Measurements from ENCODE around the gene ASAP3. TPM values are rescaled to one million over a fixed set of nuclear protein-coding genes. Genes with fewer than 3 reads are reported as not detected.

Gene ASAP3
- total and polyA plus RNA-seq, 8 donors, result 35.2 to 51.6 (median 44.9) TPM

DNA sequence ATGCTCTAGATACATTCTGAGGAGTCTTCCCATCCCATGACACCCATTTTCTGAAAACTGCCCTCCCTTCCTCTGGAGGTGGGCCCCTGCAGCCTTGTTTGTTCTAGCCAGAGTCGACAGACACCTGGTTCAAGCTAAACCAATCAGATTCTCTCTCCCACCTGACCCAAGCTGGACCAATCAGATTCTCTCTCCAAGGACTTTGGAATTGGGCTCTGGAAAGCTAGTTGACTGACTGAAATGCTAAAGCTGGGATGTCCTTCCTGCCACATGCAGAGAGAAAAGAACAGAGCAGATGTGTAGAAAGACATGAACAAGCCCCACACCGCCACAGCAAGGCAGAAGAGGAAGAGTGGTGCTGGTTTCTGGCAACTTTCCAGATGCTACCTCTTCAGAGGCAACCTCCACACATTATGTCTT, 24.6 kb downstream of the ASAP3 start:
- Histone ChIP-seq H3K4me3 (no peak overlapping the region), H3K9me3 (no peaks in the 10 kb centered on the region), H3K27me3 (no peaks in the 10 kb centered on the region), H3K27ac (no peak overlapping the region), H3K4me1 (no peaks in the 10 kb centered on the region), H3K36me3 (no peaks in the 10 kb centered on the region)
- no peak for ATAC-seq
- TF ChIP-seq, protein P1, sequence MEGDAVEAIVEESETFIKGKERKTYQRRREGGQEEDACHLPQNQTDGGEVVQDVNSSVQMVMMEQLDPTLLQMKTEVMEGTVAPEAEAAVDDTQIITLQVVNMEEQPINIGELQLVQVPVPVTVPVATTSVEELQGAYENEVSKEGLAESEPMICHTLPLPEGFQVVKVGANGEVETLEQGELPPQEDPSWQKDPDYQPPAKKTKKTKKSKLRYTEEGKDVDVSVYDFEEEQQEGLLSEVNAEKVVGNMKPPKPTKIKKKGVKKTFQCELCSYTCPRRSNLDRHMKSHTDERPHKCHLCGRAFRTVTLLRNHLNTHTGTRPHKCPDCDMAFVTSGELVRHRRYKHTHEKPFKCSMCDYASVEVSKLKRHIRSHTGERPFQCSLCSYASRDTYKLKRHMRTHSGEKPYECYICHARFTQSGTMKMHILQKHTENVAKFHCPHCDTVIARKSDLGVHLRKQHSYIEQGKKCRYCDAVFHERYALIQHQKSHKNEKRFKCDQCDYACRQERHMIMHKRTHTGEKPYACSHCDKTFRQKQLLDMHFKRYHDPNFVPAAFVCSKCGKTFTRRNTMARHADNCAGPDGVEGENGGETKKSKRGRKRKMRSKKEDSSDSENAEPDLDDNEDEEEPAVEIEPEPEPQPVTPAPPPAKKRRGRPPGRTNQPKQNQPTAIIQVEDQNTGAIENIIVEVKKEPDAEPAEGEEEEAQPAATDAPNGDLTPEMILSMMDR (IDR thresholded peaks at IDR 0.05), result no peak
- intact Hi-C loops (cut with DNase I), result no loop called here
- no peak for DNase-seq

DNA sequence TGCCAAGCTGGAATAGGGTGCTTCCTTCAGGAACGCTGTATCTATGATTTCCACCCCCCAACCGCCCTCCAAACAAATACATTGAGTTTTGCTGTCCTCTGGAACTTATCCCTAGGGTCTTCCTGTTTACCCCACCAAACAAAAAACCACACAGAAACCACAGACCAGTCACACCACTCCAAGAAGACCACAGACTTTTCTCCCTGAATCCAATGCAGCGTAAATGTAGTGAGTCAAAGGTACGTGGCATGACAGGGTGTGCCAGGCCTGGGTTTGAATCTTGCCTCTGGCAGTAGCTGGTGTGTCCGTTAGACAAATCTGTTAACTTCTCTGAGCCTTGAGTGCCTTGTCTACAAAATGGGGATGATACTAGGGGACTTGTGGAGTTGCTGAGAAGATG, 27.8 kb downstream of the ASAP3 start:
- DNase-seq (no peak), ATAC-seq (no peak)
- Histone ChIP-seq H3K27me3 (no peaks in the 10 kb centered on the region), H3K4me1 (peaks cover 3 to 9% of the 10 kb centered on the region in 2 donors), H3K9me3 (no peaks in the 10 kb centered on the region), H3K36me3 (no peaks in the 10 kb centered on the region), H3K4me3 (no peak overlapping the region), H3K27ac (no peak overlapping the region)
- TF ChIP-seq, protein P1 (IDR thresholded peaks at IDR 0.05), result no peak
- intact Hi-C loops (cut with DNase I), result no loop called here

DNA sequence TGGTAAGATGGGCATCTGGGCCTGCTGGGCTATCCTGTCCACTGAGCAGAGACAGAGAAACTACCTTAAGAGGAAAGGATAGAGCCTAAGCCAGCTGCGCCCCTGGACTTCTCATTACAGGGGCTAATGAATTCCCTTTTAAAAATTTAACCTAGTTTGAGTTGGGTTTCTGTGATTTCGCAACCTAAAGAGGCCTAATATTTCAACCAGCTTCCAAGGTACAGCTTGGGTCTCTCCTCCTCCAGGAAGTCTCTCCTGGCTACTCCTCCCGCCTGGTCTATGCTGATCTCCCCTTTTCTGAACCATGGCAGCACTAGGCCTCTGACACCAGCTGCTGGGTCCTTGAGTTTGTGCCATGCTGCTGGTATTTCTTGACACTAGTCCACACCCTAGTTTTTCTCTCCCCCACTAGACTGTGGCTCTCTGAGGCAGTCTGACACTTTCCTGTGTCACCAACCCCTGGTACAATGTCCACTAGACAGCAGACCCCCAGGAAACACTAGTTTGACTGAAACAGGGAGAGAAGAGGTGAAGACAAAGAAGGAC, 30.5 kb downstream of the ASAP3 start:
- peak overlapping the region in 1 of 2 donors; percentile 29 for H3K27ac ChIP-seq
- H3K4me1 ChIP-seq, result peaks cover 3 to 14% of the 10 kb centered on the region in 2 donors
- ATAC-seq (peak; percentile 21), DNase-seq (no peak)
- intact Hi-C loops (cut with DNase I), result no loop called here
- peaks cover 0 to 4% of the 10 kb centered on the region in 2 donors for H3K36me3 ChIP-seq
- no peaks in the 10 kb centered on the region for H3K9me3 ChIP-seq
- no peaks in the 10 kb centered on the region for H3K27me3 ChIP-seq
- no peak overlapping the region for H3K4me3 ChIP-seq
- TF ChIP-seq, protein P1 (IDR thresholded peaks at IDR 0.05), result no peak

DNA sequence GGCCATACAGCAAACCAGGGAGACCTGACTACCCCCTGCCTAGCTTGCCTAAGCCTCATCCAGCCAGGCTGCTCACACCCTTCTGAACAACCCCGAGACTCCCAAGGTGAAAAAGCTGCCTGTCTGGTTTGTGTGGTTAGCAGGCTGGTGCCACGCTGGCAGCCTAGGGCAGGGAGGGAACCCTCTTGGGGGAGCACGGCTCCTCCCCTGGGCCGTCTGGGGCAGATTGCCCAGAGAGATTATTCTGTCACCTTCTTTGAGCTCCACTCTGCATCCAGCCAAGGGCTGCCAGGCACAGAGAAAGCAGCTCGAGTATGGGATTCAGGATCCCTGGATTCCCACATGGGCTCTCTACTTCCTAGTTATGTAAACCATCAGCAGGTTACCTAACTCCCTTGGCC, 32.0 kb downstream of the ASAP3 start:
- DNase-seq, result peak; percentile 46 to 89 (median 86)
- TF ChIP-seq, protein P1 (IDR thresholded peaks at IDR 0.05), result no peak
- Histone ChIP-seq H3K9me3 (no peaks in the 10 kb centered on the region), H3K36me3 (peaks cover 0 to 4% of the 10 kb centered on the region in 2 donors), H3K4me3 (no peak overlapping the region), H3K27me3 (no peaks in the 10 kb centered on the region), H3K4me1 (peaks cover 3 to 14% of the 10 kb centered on the region in 2 donors), H3K27ac (peak overlapping the region; percentile 46 to 57)
- peak; percentile 92 for ATAC-seq
- intact Hi-C loops (cut with DNase I), result no loop called here

DNA sequence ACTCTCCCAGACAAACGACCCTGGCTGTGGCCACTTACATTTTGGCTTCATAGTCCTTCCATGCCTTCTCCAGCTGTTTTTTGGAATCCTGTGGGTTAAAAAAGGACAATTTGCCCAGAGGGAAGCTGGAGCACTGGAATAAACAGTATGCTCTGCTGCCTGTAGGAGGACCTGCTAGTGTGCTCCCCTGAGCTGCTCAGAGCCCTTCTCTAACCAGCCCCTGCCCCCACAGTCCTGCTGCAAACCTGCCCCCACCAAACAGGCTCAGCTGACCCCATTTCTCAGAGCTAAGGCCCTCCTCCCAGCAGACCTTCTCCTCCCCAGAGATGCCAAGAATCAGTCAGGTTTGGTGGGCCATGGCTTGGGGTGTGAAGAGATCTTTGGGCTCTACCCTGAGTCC, 32.5 kb downstream of the ASAP3 start:
- intact Hi-C loops (cut with DNase I), result no loop called here
- Histone ChIP-seq H3K27me3 (no peaks in the 10 kb centered on the region), H3K27ac (peak overlapping the region; percentile 46 to 54), H3K9me3 (no peaks in the 10 kb centered on the region), H3K36me3 (peaks cover 0 to 4% of the 10 kb centered on the region in 2 donors), H3K4me3 (no peak overlapping the region), H3K4me1 (peaks cover 3 to 14% of the 10 kb centered on the region in 2 donors)
- TF ChIP-seq, protein P1 (IDR thresholded peaks at IDR 0.05), result no peak
- DNase-seq (peak in 1 of 4 donors; percentile 19), ATAC-seq (peak; percentile 2)

All from left lung (tissue), 10 donors.